ENCODE results near the gene NDE1.

GRCh38 chr16:15708096-15708495 is 58.1 kb downstream of the NDE1 start:
- TF ChIP-seq EZH2phosphoT487 (IDR thresholded peaks at IDR 0.05; ENCODE audit: low read depth, severe bottlenecking, unreplicated experiment) = no peak
- TF ChIP-seq, protein P1, sequence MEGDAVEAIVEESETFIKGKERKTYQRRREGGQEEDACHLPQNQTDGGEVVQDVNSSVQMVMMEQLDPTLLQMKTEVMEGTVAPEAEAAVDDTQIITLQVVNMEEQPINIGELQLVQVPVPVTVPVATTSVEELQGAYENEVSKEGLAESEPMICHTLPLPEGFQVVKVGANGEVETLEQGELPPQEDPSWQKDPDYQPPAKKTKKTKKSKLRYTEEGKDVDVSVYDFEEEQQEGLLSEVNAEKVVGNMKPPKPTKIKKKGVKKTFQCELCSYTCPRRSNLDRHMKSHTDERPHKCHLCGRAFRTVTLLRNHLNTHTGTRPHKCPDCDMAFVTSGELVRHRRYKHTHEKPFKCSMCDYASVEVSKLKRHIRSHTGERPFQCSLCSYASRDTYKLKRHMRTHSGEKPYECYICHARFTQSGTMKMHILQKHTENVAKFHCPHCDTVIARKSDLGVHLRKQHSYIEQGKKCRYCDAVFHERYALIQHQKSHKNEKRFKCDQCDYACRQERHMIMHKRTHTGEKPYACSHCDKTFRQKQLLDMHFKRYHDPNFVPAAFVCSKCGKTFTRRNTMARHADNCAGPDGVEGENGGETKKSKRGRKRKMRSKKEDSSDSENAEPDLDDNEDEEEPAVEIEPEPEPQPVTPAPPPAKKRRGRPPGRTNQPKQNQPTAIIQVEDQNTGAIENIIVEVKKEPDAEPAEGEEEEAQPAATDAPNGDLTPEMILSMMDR (IDR thresholded peaks at IDR 0.05; ENCODE audit: poor library complexity) = no peak

Data from hepatocyte (in vitro differentiated cells).